Suprapubic skin (tissue), 4 donors: Measurements from ENCODE around the gene TMED6.

Experiments
- EP300 ChIP-seq: sonication (generic); formaldehyde crosslinking; IDR thresholded peaks from one replicate; pipeline ENCODE4 v1.6.1; 2017; ENCODE audit warnings: antibody characterized with exemption
- POLR2A ChIP-seq, 2 donors: fragments of 450-650 bp; IDR thresholded peaks; one replicate each; pipeline ENCODE4 v1.6.1; 2017; ENCODE audit warnings: antibody characterized with exemption in 2 of 2, mild to moderate bottlenecking in 2 of 2, moderate library complexity in 2 of 2
- POLR2AphosphoS5 ChIP-seq, 3 donors: sonication (generic); formaldehyde crosslinking; IDR thresholded peaks; one replicate each; pipeline ENCODE4 v1.6.1; 2017; ENCODE audit warnings: antibody characterized with exemption in 3 of 3
- TF ChIP-seq, protein P1 (sequence below), 2 donors: fragments of 200-600 bp in 1 of 2; fragments of 450-650 bp in 1 of 2; sonication (generic) in 1 of 2; IDR thresholded peaks; one replicate each; pipeline ENCODE4 v1.5.1; 2016 to 2019; ENCODE audit warnings: antibody characterized with exemption in 2 of 2, mild to moderate bottlenecking in 1 of 2, moderate library complexity in 1 of 2

DNA sequence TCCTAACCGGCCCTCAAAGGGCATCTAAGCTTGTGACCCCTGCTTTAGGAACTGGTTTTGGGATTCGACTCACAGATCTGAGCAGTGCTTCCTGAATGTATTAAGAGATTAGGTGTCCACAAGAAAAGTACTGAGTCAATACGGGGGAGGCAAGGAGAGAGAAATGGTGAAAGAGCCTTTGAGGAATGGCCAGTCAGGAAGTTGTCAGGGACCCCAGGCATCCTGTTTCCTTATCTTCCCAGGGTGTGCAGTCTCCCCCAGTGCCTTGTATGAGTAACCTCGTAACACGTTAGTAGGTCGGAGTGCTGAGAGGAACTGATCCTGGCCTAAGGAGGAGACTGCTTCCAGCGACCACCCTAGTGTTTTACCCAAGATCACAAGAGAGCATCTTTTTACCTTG, 16.4 kb upstream of the TMED6 start:
- TF ChIP-seq POLR2A (IDR thresholded peaks at IDR 0.05) = no peak
- TF ChIP-seq EP300 = no peak
- TF ChIP-seq POLR2AphosphoS5 (IDR thresholded peaks at IDR 0.05) = no peak
- TF ChIP-seq, protein P1, sequence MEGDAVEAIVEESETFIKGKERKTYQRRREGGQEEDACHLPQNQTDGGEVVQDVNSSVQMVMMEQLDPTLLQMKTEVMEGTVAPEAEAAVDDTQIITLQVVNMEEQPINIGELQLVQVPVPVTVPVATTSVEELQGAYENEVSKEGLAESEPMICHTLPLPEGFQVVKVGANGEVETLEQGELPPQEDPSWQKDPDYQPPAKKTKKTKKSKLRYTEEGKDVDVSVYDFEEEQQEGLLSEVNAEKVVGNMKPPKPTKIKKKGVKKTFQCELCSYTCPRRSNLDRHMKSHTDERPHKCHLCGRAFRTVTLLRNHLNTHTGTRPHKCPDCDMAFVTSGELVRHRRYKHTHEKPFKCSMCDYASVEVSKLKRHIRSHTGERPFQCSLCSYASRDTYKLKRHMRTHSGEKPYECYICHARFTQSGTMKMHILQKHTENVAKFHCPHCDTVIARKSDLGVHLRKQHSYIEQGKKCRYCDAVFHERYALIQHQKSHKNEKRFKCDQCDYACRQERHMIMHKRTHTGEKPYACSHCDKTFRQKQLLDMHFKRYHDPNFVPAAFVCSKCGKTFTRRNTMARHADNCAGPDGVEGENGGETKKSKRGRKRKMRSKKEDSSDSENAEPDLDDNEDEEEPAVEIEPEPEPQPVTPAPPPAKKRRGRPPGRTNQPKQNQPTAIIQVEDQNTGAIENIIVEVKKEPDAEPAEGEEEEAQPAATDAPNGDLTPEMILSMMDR (IDR thresholded peaks at IDR 0.05) = no peak
